Femur (tissue), 1 donor: Measurements from ENCODE around the gene HSPB1.
"Not testable (repeated sequence)": the region's sequence is repeated elsewhere in the genome, so short reads cannot be mapped to it uniquely, and the experiment has no call there.

Experiments used
- DNase-seq: peaks from one replicate; pipeline ENCODE4 v3.0.0-alpha.2; 2017

HSPB1 gene

DNA sequence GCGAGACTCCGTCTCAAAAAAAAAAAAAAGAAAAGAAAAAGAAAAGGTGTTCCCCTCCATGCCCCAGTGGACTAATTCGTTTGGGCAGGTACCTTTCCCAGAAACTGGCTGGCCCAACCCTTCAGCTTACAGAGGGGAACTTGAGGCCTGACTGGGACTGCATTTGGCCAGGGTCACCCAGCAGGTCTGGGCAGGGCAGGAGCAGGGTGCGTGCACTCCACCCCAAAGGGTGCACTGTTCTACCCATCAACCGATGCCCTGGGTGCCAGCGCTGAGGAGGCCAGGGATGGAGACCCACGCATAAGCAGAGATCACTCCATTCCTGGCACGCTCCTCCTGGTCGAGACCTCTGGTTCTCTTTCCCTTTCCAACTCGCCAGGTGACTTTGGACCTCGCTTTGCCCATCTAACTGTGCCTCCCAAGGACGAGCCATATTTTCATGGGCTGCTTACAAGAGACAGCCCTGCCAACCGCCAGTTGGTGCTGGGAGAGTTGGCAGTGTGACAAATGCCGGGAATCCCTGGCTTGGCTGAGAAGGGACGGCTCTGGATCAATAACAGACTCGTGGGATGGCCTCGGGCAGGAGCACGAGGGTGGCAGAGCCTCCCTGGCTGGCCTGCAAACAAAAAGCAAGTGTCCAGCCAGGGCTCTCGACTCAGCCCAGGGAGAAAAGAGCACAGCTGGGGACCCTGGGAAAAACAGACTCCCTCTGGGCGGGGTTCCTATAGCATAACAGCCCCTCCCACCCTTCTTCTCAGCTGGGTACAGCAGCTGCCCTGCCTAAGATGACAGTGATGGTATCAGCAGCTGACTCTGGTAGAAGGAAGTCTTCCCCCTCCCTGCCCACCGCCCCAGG, 7.9 kb downstream of the HSPB1 start:
- peak; percentile 78 for DNase-seq

DNA sequence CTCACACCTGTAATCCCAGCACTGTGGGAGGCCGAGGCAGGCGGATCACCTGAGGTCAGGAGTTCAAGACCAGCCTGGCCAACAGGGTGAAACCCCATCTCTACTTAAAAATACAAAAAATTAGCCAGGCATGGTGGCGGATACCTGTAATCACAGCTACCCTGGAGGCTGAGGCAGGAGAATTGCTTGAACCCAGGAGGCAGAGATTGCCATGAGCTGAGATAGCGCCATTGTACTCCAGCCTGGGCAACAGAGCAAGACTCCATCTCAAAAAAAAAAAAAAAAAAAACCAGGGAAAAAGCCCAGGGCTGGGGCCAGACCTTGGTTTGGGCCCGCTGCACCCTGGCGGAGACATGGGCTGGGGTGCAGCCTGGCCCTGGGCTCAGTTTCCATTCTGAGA, 9.4 kb downstream of the HSPB1 start:
- DNase-seq, result not testable (repeated sequence)

DNA sequence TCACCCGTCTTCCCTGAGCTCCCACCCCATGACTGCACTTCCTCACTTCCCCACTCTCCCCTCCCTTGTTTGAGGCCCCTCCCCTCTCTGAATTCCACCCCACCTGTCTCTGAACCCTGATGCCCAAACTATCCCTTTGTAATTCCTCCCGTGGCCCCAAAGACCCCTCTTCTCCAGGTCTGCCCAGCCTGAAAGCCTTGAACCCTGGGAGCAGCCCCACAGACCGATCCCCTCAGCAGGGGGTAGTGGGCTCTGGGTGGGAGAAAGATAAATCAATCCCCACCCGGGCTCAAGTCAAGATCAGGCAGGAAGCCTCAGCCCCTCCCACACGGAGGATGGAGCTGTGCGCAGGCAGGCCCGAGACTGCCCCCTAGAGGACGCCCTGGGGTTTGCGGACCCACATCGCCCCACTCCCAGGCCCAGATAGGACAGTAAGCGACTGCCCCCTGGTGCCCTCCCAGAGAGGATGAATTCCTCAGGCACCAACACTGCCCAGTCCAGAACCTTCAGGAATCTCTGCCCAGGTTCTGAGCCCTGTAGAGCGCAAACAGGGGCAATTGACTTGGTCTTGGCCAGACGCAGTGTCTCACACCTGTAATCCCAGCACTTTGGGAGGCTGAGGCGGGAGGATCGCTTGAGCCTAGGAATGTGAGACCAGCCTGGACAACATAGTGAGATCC, 11.7 kb downstream of the HSPB1 start:
- DNase-seq, result peak; percentile 96

DNA sequence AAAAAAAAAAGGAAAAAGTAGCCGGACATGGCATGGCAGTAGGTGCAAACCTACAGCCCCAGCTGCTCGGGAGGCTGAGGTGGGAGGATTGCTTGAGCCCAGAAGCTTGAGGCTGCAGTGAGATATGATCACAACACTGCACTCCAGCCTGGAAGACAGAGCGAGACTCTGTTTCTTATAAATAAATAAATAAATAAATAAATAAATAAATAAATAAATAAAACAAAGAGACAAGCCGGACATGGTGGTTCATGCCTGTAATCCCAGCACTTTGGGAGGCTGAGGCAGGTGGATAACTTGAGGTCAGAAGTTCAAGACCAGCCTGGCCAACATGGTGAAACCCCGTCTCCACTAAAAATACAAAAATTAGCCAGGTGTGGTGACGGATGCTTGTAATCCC, 12.3 kb downstream of the HSPB1 start:
- DNase-seq, result not testable (repeated sequence)

DNA sequence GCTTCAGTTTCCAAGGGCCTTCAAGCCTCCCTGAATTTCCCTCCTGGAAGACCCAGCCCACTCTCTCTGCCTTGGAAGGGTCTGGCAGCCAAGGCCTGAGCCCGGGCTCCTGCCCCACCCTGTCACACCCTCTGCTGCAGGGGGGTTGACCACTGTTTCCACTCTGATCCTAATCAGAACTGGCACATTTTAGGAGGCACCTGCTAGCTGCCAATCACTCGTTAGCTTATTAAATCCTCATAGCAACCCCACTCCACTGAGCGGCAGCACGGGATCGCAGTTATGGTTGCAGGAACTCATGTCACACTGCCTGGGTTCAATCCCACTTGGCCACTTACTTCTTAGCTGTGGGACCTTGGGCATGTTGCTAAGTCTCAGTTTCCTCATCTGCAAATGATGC, 12.9 kb downstream of the HSPB1 start:
- peak; percentile 75 for DNase-seq

DNA sequence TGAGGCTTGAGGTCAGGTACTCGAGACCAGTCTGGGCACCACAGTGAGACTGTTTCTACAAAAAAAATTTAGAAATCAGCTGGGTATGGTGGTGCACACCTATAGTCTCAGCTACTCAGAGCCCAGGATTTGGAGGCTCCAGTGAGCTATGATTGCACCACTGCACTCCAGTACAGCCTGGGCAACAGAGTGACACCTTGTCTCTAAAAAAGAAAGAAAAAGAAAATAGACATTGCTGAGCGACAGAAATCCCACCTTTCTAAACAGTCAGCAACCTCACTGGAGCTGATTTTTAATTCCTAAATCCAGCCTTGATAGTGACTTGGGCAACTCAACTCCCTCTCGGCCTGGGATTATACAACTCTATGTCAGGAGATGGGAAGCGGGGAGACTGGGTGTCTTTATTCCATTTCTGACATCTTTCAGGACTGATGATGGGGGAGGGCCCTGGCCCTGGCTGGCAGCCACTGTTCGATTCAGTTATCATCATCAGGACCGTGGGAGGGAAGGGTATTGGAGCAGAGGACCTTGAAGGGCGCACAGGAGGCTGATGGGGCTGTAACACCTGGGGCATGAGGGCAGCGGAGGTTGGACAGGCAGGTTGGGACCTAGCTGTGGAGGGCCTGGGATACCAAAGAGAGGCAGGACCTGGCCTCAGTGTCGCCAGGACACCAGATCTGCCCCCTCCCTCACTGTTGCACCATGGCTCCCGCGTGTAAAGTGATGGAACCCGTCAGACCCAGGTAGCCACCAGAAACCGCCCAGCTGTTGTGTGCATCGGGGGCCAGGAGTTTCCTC, 14.7 kb downstream of the HSPB1 start:
- no peak for DNase-seq

DNA sequence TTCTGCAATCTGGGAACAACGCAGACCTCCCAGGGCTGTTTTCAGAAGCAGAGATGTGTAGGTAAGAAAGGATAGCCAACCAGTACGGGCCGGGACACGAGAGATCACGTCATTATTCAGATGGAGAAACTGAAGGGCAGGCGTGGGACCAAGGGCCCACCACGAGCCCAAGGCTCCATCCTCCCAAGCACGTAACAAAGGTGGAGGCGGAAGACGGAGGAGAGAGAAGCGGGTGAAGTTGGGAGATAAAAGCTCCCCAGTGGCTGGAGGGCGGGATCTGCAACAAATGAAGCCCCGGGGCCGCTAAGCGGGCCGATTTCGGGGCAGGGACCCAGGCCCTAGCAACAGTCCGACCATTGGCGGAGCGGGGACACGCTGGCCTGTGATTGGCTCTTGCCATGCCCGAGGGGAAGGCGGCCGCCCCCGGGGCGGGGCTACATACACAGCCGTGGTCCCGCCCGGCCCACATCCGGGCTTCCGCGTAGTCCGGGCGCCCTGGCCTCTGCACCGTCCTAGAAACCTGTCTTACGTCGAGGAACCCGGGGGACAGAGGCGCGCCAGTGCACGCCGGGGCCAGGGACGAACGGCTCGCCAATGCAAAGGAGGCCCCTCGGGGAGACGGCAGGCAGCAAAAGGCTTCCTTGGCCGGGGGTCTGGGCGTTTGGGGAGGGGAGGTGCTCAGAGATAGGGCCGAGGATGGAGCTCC, 15.5 kb downstream of the HSPB1 start:
- peak; percentile 98 for DNase-seq

DNA sequence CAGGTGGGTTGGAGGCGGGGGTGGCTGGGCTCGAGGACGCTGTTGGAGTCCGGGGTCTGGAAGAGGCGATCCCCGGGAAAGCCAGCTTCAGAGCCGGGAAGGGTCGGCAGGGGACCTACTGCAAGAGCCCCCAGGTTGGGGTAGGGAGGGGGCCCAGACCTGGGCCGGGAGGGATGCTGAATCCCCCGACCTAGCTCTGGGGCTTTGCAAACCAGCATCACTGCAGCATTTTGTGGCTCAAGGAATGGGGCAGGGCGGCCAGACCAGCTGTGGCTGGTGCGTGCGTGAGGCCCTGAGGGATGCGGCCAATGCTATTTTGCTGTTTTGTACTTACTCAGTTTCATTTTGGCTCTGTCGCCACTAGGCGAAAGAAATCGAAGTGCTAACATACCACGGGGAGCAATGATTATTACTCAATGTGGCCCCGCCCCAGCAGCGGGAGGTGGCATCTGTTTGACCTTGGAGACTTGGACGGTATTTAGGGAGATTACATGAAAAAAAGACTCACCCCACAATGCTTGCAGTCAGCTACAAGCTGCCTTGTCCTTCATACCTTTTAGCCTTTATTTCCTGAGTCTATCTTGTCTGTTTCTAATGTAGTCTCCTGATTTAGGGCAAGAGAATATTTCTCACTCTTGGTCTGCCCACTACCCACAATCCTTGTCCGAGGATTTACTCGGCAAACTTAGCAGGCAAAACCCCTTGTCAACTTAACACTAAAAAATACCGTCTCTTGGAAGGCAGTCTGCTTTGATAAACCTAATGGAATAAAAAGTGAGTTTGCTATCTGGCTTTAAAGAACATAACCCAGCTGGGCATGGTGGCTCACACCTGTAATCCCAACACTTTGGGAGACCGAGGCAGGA, 16.2 kb downstream of the HSPB1 start:
- DNase-seq, result peak; percentile 84

DNA sequence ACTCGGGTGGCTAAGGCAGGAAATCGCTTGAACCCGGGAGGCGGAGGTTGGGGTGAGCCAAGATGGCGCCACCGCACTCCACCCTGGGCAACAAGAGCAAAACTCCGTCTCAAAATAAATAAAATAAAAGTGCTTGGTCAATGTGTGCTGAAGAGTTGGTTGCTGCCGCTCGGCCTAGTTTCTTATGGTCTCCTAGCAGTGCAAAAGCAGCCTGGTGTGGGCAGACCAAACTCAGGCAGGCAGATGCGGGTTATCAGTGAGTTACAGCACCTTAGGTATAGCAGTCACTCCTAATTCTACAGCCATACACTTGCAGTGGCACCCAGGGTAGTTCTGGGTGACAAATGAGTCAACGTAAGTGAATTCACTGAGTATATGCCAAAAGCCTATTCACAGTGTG, 22.6 kb downstream of the HSPB1 start:
- no peak for DNase-seq

DNA sequence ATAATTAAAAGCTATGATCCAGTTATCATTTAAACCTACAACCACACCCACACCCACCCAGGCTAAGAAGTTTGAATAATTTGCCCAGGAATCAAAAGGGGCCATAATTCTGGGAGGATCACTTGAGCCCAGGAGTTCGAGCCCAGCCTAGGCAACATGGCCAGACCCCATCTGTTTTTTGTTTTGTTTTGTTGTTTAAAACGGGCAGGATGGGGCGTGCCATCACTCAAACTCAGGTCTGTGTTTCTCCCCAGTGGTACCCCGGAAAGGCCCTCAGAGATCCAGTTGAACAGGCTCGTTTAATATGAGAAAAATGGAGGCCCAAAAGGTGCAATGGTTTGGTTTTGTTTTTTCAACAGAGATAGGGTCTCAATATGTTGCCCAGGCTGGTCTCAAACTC, 23.3 kb downstream of the HSPB1 start:
- no peak for DNase-seq

DNA sequence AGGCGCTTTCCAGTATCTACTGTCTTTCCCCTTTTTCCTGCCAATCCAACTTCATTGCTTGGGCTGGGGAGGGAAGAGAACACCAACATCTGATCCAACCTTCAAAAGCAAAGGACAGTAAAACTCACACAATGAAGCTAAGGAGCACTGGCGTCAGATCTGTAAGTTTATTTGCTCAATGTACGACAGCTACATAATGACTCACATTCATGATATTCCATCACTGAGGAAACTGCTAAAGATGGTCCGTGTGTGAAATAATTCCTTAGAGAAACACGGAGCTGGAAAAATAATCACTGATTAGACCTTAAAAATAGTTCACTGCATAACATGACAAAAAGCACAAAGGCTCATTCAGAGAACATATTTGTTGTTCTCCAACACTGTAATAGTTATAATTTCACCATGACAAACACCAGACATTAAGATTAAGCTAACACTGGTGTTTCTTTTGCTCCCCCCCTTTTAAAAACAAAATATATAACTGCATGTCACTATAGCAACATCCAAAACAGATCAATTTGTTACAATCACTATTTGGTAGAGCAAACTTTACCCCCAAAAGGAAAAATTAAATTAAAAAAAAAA, 24.3 kb downstream of the HSPB1 start:
- DNase-seq, result no peak

DNA sequence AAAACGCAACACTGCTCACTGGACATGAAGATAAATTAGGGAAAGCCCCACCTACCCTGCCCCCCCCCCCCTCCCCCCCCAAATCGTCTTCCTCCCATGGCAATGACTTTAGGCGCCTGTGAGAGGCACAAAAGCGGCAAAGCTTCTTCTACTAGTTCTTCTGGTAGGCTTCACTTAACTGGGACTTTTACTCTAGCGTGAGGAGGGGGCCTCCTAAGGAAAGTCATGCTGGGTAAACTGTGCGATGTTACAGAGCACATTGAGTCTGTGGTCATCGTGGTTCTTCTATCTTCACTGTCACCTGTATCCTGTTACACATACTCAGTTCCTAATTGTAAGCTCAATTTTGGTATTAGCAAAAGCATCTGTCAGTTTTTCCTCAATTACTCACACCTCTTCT, 25.1 kb downstream of the HSPB1 start:
- no peak for DNase-seq

DNA sequence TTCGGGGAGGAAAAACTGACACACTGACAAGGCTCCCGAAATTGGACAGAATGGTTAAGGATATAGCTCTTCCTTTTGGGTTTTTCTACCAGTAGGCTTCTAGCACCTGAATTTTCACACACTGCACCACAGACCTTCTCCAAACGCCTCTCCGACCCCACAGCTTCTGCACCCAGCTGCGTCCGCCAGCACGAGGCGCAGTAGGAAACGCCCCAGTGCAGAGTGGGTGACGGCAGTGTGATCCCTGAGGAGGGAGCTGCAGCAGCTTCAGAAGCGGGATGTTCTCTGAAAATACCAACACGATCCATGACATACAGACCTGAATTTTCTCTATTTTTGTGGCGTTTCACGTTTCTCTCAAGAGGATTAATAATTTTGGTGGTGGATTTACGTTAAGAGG, 25.9 kb downstream of the HSPB1 start:
- no peak for DNase-seq

DNA sequence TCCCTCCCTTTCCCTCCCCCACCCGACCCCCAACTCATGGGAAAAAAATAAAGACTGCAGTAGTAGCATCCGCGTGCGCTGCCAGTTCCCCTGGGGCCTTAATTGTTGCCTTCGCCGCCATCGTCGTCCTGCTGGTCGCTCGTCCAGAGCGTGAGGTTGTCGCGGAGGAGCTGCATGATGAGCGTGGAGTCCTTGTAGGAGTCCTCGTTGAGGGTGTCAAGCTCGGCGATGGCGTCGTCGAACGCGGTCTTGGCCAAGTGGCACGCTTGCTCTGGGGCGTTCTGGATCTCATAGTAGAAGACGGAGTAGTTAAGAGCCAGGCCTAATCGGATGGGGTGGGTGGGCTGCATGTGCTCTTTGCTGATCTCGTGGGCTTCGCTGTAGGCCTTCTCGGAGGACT, 27.0 kb downstream of the HSPB1 start:
- DNase-seq, result no peak

DNA sequence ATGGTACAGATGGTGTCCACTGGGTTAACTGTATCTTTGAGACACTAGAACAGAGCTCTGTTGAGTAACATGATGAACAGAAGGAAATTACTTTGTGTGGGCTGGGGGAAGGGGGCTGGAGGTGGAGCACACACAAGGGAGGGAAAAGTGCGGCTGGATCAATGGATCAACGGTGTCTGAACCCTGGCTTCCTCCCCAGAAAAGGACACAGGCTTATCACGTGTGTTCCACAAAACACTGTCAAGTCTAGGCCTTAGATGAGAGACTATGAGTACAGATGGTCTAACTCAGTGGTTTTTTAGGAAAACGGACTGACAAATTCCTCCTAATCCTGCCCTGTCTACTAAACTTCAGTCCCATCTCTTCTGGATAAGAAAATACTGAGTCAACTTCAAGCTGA, 27.8 kb downstream of the HSPB1 start:
- DNase-seq, result no peak

DNA sequence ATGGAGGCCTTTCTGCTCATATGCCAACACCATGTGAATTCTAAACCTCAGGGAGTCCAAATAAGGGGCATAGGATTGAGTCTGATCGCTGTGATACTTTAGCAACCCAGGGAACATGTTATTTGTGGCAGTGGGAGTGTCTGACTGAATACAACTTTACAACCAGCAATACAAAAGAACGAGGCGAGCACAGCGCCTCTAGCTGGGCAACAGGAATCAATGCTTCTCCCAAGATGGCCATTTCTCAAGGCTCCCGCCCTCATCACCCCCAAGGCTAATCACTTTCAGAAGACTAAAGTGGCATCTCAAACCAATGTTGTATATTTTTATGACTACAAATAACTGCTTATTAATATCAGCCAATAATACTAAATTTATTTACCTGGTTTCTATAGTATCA, 28.2 kb downstream of the HSPB1 start:
- DNase-seq, result no peak

DNA sequence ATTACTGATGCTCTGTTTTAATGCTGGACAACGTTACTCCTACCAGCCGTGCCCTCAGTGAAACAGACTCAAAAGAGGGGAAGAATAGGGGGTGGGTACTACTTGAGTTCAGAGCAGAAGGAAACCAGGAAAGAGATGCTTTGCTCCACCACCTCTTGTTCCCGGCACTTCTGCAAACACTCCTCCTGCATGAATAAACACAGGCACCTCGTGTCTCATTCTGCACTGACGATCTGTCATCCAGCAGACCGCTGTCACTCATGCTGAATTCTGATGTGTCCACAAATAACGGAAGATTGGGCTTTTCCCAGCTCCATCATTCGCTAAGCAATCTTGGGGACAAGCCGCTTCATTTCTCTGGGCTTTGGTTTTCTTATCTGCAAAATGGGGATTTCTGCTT, 29.6 kb downstream of the HSPB1 start:
- no peak for DNase-seq

DNA sequence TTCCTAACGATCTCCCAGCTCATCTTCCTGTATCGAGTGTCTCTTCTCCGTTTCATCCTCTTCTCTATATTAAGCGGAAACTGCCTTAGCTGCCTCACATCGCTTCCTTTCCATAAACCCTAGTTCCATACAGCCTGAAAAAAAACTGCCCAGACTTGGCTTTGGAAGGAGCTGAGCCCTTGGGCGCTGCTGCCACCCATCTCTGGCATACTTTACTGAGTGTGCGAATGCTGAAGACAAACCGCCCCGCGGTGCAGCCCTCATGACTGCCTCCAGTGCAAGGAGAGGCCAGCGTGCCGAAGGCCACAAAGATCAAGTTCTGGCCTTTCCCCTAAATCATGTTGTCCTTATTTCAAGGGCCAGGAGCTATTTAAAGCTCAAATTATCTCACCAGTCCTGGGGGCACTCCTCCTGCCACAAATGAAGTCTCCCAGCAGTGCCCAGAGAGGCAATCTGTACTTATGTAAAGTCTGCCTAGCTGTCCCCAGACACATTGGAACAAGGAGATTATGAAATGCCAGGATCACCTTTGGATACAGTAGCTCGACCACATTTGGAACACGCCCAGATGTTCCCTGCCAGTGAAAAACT, 31.1 kb downstream of the HSPB1 start:
- DNase-seq, result no peak

DNA sequence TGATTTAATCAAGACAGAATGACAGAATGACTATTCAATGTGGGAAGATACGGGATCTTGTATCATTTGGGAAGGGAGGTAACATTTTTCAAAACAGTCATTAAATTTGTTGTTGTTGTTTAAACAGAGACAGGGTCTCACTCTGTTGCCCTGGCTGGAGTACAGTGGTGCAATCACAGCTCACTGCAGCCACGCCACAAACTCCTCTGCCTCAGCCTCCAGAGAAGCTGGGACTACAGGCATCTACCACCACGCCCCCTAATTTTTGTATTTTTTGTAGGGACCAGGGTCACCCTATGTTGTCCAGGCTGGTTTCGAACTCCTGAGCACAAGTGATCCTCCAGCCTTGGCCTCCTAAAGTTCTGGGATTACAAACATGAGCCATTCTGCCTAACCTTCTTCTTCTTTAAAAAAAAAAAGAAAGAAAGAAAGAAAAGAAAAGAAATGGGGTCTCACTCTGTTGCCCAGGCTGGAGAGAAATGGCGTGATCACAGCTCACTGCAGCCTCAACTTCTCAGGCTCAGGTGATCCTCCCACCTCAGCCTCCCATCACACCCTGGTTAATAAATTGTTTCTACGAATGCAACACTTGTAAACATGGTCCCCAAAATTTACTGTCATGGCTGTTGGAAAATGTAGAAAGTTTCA, 32.0 kb downstream of the HSPB1 start:
- DNase-seq, result no peak

DNA sequence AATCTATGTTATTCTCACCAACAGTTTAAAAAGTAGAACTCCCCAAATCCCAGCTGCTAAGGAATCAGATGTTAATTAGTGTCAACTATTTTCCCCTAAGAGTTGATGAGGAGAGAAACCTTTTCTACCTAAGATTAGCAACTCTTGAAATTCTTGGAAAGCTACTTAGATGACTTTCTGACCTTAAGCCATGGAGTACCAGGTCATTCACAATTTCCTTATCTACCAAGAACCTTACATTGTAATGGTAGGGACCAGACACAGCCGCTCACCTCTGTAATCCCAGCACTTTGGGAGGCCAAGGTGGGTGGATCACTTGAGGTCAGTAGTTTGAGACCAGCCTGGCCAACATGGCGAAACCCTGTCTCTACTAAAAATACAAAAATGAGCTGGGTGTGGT, 32.9 kb downstream of the HSPB1 start:
- not testable (repeated sequence) for DNase-seq

DNA sequence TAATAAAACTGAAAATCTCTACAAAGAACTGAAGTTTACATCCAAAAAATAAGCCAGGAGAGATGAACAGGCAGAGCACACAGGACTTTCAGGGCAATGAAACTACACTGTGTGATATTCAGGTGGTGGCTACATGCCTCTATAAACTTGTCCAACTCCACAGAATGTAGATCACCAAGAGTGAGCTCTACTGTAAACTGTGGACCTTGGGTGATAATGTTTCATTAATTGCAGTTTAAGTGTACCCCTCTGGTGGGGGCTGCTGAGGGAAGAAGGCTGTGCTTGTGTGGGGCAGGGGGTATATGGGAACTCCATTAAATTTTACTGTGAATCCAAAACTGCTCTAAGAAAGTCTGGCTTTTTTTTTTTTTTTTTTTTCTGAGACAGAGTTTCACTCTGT, 33.6 kb downstream of the HSPB1 start:
- no peak for DNase-seq
